HG03045 (cell line): ENCODE results near the gene ZFYVE19.

Source experiments
- ATAC-seq: cut with Tn5 transposase; IDR thresholded peaks from one replicate; pipeline ENCODE4 v1.9.1; 2021; ENCODE audit warnings: mild to moderate bottlenecking, moderate library complexity; ENCODE audit not compliant: unreplicated experiment

Gene ZFYVE19, protein sequence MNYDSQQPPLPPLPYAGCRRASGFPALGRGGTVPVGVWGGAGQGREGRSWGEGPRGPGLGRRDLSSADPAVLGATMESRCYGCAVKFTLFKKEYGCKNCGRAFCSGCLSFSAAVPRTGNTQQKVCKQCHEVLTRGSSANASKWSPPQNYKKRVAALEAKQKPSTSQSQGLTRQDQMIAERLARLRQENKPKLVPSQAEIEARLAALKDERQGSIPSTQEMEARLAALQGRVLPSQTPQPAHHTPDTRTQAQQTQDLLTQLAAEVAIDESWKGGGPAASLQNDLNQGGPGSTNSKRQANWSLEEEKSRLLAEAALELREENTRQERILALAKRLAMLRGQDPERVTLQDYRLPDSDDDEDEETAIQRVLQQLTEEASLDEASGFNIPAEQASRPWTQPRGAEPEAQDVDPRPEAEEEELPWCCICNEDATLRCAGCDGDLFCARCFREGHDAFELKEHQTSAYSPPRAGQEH

DNA sequence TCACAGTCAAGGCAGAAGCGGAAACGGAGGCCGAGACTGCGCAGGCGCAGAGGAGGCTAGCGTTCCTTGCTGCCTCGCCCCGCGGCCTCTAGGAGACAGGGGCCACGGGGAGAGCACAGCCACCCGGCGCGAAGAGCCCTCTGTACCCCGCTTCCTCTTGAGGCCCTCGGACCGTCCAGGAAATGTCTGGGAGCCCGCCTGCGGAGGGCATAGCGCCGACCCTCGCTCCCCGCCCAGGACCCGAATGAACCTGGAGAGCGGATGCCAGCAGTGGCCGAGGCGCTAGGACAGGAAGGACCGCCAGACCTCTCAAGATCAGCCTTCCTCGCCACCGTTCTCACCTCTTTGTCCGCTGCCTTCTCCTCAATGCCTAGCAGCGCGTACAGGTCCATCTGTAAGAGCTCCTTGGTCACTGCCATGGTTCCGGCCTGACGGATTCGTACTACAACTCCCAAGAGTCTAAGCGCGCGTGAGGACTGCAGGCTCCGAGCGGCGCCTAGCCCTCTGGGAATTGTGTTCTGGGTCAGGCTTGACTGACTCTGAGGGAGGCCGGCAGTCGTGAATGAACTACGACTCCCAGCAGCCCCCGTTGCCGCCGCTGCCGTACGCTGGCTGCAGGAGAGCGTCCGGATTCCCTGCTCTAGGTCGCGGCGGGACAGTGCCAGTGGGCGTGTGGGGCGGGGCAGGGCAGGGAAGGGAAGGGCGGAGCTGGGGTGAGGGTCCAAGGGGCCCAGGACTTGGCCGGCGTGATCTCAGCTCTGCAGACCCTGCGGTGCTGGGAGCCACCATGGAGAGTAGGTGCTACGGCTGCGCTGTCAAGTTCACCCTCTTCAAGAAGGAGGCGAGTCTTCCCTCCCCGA is at the start of gene ZFYVE19, which contains the start of gene DNAJC17:
TSS of gene ZFYVE19 (plus strand) at position 62 of the 860 bp plus-strand sequence. CDS start at position 563, 501 bp downstream.
TSS of gene DNAJC17 (minus strand) at position 446 of the 860 bp plus-strand sequence. CDS start at position 419, 27 bp downstream.
- ATAC-seq, result peak; percentile 95

DNA sequence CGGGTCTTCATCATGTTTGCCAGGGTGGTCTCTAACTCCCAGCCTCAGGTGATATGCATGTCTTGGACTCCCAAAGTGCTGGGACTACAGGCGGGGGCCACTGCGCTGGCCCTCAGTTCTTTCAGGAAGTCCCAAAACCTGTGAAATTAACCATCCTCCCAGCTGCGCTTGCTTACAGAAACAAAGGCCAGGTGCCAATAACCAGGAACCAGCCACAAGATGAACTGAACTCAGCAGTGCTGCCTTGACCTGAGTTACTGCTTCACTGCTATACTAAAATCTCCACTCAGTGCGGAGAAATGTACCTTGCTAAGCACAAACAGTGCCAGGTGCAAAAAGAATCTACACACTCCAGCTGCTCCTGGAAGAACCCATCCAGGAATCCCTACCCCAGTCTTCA is 46.9 kb upstream of the ZFYVE19 start:
- ATAC-seq, result no peak

DNA sequence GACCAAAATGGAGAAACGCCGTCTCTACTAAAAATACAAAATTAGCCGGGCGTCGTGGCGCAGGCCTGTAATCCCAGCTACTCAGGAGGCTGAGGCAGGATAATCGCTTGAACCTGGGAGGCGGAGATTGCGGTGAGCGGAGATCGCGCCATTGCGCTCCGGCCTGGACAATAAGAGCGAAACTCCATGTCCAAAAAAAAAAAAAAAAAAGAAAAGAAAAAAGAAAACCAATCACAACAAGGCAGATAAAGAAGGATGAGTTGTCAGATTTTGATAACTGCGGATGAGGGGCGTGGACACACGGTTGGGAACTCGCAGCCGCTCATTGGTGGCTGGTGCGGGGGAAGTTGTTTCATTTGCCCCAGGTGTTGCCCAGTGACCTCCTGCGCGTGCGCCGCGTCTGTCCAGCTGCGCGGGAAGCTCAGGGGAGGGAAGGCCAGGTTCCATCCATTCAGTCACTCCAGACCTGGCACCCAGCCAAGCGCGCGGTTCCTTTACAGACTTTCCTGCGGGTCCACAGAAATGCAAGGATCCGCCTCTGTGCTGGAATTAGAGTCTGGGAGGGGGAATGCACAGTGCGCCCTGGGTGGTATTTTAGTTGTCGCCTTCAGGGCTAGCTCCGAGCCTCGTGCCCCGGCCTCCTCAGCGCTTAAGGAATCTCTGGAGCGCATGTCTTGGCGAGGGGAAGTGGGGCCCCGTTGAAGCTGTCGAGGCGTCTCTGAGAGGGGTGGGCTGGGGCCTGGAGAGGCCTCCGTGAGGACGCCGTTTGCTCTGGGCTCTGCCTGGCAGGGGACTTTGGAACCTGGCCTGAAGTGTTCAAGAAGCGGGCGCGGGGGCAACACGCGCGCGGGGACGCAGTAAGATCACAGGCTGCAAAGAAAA is 43.7 kb upstream of the ZFYVE19 start:
- no peak for ATAC-seq

DNA sequence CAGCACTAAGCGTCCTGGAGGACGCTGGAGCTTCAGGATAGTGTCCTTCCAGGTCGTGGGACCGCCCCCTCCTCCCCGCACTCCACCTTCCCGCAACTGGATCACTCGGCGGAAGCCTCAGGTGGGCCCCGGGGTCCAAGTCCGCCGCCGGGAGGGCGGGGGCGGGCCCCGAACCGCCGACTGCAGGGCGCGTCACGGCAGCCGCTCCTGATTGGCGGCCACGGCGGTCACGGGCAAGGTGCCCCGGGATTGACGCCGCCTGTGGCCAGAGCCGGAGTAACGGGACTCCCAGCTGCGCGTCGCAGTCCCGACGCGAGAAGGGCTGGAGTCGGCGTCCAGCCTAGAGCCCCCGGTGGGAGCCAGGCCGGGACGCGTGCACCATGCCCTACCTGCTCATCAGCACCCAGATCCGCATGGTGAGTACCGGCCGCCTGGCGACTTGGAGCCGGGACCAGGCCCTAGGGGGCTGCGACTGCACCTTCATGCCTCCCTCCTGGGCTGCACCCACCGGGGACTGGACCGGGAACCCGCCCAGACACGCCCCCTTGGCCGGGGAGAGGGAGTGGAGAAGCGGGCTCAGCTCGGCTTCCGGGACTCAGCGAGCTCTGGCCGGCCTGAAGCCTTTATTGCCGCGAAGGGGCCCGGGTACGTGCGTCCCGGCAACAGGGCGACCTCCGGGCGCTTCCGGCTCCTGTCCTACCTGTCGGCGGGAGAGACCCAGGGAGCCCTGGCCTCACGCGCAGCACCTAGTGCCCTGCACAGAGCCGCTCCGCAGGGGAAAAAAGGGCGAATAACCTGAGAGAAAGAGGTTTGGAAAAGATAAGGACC is 42.9 kb upstream of the ZFYVE19 start, which contains the start of gene GCHFR:
TSS of gene GCHFR (plus strand) at position 268 of the 828 bp plus-strand sequence. CDS start at position 381, 113 bp downstream.
- ATAC-seq, result peak; percentile 42

DNA sequence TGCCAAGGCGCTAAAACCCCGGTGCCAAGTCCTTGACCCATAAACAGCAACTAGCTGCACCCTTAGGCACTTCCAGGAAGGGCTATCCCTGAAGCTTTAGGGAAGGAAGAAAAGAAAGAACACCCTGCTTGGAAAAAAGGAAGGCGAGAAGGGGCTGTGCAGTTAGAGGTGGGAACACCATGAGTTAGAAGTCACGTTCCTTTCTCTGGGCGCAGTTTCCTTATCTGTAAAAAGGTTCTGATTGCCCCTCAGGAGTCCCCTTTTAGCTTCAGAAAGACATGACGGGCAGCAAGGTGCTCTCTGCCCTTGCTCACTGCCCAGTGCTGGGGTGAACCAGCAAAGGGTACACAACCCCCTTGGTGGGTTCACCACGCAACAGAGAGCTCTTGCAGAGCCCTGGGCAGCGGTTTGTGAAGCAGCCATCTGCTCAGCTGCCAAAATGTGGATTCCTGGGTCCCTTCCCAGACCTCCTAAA is 42.2 kb upstream of the ZFYVE19 start:
- ATAC-seq, result no peak

DNA sequence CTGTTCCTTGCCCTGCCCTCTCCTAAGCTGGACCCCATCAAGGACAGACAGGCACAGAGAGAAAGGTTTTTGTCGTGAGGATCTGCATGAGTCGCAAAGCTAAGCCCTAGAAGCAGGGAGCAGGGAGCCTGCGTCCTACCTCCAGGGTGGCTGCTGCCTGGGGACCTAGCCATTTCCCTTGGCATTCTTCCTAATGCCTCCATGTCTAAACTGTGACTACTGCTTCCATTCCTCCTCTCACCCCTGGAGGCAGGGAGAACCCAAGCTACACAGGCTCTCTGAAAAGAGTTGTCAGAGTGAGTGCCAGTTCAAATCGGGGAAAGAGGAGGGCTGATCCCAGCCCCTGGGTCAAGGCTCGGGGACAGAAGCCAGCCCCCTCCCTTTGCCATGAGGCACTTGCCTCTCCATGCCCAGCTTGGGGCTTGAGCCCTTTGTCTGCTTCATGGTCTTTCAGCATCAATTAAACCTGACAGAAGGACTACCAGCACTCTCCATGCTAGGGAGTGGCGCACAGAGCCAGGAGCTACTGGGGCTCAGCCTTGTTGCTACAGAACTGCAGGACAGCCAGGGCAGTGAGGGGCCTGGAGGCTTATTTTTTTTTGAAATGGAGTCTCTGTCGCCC is 40.6 kb upstream of the ZFYVE19 start:
- no peak for ATAC-seq

DNA sequence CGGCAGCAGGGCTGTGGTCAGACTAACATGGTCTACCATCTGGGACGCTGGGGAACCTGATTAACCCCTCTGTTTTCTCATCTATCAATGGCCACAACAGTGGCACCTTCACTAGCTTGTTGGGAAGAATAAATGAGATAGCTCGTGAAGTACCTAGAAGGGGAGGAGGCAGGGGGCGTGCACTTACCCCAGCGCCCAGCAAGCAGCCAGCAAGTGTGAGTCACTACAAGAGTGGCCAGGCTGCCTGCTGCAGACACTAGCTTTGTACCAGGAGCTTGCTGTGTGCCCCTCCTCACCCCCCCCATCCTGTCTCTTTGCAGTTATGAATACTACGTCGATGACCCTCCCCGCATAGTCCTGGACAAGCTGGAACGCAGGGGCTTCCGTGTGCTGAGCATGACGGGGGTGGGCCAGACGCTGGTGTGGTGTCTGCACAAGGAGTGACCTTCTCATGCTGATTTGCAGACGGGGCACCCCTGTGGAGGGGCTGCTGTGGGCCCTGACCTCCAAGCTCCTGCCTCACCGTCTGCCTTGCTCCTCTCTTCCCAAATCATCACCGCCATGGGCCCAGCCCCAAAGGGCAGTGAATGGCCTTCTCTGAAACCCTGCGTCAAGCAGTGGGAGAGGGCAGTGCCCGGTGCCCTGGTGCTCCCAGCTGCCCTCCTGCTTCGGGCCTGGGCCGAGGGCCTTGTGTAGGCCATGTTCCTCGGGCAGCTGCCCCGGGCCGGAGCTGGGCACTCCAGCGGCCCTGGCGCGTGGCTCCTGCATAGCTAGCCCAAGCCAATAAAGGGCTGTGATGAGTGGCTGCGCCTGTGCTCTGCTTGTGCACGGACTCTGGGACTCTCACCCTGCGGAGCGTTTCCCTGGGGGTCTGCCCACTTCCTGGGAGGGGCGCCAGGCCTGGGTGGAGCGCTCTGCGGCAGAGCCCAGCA is 39.7 kb upstream of the ZFYVE19 start:
- no peak for ATAC-seq

DNA sequence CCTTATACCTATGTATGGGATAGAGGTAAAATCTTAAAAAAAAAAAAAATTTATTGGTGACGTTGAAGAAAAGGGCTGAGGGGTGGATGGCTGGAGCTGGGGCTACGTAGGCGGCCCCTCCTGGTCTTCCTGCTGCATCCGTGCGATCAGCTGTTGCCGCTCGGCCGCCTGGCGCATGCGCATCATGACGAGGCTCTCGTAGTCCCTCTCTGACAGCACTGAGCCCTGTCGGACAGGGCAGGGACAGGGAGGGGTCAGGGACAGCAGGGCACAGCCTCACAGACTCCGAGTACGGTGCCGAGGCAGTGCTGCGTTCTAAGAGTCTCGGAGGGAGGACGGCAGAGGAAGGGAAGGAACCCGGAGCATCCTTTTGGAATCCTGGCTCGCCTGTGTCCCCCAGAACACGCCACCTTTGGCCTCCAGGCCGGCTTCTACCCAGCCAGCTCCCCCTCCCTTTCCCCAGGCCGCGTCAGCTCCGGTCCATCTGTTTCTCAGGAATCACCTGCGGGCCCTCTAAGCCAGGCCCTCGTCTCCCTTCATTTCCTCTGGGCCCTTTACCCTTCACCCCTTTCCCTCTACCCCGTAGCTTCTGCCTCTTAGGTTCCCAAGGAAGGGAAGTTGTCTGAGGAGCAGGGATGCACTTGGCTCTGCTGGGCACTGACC is 38.9 kb upstream of the ZFYVE19 start:
- no peak for ATAC-seq

DNA sequence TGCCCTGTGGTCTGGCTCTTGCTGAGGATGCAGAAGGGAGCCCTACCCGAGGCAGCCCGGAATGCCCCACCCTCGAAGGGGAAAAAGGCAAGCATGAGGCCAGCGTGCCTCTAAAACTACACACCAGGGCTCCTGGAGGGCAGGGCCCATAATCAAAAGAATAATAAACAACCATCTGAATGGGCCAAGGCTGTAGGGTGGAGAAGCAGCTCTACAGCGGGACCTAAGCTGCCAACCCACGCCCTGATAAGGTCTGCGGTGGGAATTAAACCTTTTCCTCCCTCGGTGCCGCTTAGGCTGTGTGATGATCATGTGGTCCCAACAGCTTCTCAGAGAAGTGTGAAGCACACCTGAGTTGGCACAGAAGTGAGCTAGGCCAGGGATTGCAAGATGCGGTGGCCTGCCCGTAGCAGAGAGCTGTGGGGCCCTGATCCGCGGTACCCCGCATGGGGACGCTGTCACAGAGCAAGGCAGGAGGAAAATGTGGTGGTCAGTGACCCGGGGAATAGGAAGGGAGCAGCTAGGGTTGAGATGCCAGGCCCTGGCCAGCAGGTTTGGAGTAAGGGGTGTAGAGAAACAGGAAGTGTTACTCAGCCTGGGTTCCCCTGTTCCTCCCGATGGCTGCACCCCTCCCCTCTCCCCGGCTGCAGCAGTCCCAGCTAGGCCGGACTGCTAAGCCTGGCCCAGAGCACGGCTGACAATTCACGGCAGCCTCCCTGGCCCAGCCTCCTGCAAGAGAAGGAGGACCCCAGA is 38.2 kb upstream of the ZFYVE19 start:
- ATAC-seq, result no peak

DNA sequence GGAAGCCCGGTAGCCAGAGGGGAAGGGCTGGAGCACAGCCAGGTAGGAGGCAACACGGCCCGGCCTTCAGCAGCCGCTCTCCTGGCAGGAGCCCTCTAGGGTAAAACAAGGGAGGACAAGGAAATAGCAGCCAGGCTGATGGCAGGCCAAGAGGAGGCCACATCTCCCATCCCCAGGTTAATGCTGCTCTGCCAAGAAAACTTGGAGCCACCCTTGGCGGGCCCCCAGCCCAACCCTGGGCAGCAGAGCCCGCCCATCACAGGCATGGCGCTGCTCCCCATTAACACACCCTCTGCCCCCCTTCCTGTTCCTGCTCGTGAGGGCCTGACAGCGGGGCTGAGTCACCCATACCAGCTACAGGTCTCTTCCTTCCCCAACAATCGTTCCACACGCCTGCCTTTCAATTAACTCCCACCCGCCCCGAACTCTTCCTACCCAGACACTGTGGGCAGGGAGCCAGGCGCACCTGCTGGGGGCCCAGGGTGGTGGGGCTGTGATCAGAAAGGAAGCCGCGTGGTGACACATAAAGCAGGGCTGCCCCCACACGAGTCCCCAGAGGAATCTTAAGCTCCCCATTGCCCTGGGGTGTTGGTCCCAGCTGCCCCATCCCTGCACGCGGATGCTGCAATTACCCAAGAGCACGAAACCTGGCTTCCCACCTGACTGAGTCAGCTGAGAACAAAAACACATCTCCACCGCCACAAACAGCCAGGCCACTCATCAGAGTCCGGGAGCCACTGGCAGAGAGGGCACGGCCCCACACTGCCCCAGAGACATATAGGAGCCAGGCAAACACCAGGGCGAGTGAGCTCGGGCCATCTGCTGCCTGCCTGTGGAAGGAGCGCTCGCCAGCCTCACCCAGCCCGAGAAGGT is 37.4 kb upstream of the ZFYVE19 start, which contains the start of gene C15orf62:
TSS of gene C15orf62 (plus strand) at position 707 of the 873 bp plus-strand sequence. CDS start 516 bp downstream, outside the sequence.
- peak; percentile 26 for ATAC-seq

DNA sequence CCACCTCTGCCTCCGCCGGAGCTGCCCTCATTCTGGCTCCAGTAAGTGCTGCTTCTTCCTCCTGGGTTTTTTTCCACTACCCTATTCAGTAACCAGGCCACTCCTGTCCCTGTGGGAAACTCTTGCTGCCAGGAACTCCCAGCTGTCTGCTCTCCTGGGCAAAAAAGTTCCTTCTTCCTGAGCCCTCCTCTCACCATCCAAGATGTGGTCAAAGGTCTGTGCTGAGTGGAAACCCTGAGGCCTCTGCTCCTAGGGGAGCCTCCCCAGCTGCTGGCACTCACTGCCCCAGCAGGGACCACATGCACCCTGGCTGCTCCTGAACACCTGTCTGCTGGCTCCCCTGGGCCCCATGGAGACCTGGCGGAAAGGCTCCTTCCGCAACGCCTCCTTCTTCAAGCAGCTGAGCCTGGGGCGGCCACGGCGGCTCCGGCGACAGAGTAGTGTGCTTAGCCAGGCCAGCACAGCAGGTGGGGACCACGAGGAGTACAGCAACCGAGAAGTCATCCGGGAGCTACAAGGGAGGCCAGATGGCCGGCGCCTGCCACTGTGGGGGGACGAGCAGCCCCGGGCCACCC is 36.7 kb upstream of the ZFYVE19 start:
- no peak for ATAC-seq

DNA sequence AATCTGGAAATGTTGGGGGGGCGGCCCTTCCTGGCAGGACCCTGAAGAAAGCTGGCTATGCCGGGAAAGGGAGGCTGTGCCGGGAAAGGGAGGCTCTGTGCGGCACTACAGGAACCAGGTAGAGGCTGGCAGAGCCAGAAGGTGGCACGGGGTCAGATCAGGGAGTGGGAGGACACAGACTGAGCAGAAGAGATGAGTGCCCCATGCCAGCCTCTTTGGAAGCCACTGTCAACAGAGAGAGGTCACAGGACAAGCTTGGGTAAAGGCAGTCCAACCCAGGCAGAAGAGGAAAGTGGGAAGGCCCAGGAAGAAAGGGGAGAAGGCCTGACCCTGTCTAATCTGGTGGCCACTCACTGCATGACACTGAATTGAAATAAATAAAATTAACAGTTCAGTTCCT is 35.6 kb upstream of the ZFYVE19 start:
- ATAC-seq, result no peak

DNA sequence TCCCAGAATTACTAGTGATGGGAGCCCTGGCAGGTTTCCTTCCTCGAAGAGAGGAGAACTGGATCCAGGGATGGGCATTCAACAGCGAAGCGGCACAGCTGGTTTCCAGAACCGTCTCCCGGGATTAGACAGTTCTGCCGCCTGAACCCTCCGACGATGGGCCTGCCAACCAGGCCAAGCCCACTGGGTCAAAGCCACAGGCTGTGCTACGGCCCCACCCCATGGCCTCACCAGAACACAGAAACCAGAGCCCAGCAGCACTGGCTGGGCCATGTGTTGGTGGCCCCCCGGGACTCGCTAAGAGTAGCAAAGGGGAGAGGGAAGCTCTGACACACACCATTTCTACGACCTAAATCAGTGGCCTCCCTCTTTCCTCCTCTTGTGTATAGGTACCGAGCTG is 34.9 kb upstream of the ZFYVE19 start:
- ATAC-seq, result no peak

DNA sequence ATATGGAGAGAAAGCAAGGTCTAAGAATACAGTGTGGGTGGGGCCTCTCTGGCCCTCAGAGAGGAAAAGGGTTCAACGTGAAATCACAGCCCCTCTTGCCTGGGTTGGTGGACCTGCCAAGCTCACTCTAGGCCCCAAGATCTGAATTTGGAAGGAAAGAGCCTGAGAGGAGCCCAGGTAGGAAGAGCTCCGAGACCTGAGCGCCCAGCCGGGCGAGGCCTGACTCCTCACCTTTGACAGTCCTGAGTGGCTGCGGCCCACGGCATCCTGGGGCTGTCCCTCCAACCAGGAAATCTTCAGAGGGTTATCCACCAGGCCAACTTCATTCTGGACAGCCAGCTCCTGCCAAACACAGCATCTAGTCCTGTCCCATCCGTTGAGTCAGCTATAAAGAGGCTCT is 33.4 kb upstream of the ZFYVE19 start:
- ATAC-seq, result no peak

DNA sequence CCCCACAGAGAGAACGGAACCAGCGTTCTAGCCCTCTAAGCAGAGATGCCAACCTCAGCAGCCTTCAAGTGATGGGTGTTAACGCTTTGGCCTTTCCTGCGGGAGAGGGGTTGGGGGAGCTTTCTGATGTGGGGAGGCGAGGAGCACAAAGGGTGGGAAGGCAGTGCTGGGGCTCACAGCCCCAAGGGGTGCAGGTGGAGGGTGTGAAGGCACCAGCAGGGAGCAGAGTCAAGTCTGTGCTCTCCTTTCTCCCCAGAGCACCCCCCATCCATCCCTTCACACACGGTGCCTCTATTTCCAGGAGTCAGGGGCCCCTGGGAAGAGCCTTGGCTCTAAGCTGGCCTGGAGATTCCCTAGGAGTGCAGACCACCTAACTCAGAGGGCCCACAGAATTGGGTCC is 33.0 kb upstream of the ZFYVE19 start:
- ATAC-seq, result no peak
